ENCODE data around the gene SLC4A9. TPM values are rescaled to one million over a fixed set of nuclear protein-coding genes. Genes with fewer than 3 reads are reported as not detected.
A peak's percentile ranks its signal among the peaks of the same experiment; 100 is the strongest.

SLC4A9 gene, protein sequence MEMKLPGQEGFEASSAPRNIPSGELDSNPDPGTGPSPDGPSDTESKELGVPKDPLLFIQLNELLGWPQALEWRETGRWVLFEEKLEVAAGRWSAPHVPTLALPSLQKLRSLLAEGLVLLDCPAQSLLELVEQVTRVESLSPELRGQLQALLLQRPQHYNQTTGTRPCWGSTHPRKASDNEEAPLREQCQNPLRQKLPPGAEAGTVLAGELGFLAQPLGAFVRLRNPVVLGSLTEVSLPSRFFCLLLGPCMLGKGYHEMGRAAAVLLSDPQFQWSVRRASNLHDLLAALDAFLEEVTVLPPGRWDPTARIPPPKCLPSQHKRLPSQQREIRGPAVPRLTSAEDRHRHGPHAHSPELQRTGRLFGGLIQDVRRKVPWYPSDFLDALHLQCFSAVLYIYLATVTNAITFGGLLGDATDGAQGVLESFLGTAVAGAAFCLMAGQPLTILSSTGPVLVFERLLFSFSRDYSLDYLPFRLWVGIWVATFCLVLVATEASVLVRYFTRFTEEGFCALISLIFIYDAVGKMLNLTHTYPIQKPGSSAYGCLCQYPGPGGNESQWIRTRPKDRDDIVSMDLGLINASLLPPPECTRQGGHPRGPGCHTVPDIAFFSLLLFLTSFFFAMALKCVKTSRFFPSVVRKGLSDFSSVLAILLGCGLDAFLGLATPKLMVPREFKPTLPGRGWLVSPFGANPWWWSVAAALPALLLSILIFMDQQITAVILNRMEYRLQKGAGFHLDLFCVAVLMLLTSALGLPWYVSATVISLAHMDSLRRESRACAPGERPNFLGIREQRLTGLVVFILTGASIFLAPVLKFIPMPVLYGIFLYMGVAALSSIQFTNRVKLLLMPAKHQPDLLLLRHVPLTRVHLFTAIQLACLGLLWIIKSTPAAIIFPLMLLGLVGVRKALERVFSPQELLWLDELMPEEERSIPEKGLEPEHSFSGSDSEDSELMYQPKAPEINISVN
- total RNA-seq, result not detected

DNA sequence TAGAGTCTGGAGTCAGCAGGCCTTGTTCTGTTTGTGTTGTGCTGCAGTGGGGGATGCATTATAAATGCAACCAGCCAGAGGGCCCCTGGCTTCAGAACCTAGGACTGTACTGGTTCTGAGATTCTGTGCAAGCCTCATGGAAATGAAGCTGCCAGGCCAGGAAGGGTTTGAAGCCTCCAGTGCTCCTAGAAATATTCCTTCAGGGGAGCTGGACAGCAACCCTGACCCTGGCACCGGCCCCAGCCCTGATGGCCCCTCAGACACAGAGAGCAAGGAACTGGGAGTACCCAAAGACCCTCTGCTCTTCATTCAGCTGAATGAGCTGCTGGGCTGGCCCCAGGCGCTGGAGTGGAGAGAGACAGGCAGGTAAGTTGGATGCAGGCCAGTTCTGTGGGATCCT is at the start of gene SLC4A9:
Gene SLC4A9, plus strand, starts transcription at position 94 of the 400 bp plus-strand sequence. Its CDS starts 43 bp downstream, at position 137.
- DNase-seq, result no peak

DNA sequence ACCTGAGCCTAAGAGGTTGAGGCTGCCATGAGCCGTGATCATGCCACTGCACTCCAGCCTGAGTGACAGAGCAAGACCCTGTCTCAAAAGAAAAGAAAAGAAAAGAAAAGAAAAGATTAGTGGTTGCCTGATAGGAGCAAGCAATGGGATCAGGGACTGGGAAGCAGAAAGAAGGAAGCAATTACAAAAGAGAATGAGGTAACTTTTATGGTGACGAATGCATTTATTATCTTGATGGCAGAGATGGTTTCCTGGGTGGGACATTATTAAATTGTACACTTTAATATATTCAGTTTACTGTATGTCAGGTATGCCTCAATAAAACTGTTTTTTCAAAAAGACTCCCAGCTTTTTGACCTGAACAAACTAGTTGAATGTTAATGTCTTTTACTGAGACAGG is 49.6 kb upstream of the SLC4A9 start:
- DNase-seq, result no peak

DNA sequence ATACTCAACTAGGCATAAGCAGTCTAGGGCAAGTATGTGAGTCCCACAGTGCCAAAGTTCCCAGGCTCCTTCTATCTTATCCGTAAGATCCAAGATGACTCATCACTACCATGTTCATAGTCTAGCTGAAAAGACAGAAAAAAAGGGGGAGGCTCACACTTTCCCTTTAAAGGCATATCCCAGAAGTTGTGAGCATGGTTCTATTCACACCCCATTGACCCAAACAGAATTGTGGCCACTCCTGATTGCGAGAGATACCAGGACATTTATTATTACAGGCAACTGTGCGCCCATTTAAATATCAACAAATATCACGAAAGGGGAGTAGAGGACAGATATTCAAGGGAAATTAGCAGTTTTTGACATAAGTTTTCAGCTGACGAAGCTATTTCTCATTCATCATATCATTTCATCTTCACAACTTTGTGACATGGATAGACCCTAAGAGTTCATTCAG is 49.0 kb upstream of the SLC4A9 start:
- DNase-seq, result no peak

DNA sequence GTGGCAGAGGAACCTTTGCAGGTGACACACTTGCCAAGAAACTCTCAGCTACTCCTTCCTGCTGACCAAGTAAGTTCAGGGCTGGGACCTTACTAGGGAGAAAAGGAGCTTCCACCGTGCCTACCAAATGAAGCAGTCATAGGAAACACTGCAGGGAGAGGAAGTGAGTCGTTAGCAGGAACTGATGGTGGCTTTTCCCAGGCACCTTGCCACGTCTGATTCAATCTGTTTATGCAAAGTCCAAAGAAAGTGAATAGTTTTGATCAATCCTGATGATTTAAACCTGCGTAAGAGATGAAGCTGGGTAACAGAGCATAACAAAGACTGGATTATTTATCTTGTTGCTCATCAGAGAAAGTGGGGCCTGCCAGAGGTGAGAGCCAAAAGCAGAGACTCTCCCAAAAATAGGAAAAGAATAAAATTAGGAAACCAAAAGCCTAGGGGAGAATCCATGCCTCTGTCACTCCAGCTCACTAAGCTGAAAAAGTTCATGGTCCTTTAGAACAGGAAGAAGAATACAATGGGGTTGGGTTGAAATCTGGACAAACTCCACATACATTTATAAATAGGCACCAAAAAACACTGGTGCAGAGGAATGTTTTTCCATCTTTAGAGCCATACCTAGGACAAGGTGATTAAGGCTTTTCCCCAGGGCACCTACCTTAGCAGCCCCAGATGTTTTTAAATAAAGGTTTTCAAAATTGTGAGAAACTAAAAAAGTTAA is 47.8 kb upstream of the SLC4A9 start:
- DNase-seq, result peak; percentile 12

DNA sequence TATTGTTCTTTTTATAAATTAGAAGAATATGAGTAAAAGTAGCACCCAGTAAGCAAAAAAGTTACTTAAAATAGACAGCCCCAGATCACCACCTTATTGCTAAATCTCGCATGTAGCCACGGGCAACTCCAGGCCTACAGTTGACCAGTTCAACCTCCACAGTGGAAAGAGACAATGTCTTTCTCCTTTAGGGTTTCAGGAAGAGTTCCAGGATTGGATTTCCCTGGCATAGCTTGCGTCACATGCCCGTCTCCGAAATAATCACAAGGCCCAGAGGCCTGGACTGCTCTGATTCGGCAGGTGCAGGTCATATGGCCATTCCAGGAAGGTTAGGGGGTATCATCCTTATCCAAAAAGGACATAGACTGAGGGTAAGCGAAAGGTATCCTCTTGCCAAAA is 47.2 kb upstream of the SLC4A9 start:
- no peak for DNase-seq

DNA sequence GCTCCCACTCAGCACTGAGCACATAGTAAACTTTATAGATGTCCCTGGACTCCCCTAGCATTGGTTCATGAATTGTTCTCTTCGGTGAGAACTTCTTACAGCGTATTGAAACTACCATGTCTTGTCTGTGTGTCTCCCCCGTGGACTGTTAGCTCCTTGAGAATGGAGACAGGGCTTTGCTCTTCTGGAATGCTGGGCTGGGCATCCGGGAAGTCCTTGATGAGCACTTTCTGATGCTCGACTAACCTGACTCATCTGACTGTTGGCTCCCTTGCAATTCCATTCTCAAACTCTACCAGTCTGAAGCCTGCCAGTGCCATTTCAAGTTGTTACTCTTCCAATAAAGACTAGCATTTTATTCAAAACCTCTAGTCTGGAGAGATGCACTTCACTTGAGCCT is 42.1 kb upstream of the SLC4A9 start:
- DNase-seq, result no peak

DNA sequence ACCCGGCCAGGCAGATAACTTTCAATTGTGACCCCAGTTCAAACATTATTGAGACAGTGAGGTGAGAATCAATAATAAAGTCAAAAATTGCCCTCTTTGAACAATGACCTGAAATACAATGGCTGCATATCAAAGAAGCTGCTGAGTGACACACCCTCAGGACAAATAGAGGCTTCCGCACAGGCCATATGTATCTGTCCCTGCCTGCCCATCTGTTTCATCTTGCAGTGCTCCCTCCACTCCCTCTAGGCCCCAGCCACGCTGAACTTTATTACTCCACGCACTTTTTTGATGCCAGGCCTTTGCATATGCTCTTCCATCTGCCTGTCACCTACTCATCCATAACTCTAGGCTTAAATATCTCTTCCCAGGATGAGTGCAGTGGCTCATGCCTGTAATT is 41.2 kb upstream of the SLC4A9 start:
- no peak for DNase-seq

DNA sequence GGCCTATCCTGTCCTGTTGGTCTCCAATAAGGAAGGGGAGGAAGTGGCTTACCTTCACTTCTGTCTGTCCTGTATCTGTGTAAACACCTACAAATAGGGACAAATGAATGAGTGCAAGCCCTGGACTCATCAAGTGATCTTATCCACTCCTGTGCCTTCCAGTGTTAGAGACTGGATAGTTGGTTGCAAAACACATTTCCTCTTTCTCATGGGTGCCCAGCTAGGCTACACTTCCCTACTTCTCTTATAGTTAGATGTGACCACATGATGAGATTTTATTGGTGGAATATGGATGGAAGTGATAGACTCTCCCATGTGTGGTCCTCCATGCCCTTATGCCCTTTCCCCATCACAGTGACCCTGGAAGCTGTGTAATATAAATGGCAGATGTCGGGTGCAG is 40.2 kb upstream of the SLC4A9 start:
- DNase-seq, result no peak

DNA sequence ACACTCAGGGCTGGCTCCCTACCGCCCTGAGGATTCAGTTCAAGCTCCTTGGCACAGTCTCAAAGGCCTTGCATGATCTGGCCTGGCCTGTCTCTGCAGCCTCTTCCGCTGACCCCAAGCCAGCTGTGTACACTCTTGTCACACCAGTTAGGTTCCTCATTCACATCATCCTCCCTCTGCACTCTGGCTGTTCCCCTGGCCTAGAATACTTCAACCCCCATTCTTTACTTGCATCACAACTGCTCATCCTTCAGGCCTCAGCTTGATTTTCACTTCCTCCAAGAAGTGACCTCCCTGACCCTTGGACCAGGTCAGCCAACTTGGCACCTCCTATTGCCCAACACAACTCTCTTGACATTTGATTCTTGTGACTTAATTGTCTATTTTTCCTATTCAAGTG is 38.2 kb upstream of the SLC4A9 start:
- DNase-seq, result no peak

DNA sequence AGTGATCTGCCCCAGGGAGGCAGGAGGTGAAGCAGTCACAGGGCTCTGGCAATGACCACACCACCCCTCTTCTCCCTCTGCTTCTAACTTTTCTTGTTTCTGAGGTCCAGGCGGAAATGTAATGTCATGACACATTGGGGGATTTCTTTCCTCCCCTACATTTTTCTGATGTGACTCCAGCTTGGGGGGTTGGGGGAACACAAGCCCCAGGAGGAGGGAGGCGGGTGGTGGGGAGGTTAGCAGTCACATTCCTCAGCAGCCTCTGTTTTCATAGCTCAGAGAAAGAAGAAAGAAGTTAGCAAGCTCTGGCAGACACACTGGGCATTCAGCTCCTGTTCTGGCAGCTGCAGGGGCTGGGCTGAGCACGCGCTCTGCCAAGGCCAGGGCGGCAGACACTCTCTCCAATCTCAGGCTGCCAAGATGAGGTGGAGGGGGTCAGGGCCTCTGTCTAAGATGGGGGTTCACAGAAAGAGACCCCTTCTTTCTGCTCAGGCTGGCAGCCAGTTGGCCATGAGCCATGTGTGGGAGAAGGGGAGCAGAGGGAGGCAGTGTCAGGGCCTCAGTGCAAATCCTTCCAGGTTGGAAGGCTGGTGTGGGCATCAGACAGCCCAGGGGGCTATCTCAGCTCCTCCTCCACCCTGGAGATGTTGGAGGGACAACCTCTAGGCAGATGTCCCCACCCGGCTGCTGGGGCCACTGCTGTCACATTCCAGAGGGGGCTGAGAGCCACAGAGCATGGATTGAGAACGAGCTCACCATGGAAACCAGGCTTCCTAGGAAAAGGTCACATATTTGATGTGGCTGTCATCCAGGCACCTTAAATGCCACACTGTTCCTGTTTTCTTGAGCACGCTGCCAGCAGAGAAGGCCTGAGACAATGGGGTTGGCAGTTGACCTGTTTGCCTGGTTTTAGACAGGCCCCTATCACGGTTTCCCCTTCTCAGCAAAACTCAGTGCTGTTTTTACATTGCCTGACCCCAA is 37.0 kb upstream of the SLC4A9 start:
- DNase-seq, result peak; percentile 19

DNA sequence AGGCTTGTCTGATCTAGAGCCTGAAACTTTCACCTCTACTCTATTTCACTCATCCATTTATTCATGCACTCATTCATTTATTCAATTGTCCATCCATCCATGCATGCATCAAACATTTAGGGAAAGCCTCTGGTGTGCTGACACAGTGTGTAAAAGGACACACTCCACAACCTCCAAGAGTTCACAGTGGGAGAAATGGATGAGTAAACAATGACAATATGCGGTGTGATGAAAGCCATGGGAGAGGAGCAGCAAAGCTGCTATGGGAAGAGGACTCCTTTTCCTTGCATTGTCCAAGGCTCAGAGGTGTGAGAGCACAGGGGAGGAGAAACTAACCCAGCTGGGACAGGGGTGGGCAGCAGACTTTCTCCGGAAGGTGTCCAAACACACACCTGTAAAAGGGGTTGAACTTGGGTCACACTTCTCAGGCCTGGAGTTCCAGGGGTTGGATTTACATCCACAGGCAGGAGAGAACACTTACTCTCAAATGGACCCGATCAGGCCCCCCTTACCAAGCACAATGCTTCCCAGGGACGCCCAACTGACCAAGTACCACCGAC is 35.9 kb upstream of the SLC4A9 start:
- DNase-seq, result no peak

DNA sequence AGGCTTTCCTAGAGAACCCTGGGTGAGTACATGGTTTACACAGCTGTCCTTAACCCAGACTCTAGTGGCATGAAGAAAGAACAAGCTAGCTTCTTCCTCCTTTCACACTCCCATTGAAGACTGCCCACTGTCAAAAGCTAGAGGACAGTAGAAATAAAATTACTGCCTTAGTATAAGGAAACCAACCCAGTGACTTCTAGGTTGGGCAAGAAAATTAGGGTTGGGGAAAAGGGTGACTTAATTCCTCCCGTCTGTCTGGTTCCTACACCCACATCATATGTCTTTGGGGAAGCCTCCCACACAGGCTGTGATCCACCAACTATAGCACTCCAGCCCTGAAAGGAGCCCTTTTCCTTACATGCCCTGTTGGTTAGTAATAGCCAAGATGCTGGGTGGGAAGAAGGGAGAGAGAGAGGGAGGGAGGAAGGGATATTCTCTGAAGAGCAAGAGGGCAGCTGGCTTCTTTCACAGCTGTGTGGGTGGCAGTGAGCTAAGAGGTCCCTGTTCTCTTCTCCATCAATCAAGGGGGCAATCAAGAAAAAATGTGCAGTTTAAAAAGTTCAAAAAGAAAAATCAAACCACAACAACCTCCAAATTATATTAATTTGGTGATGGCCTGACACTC is 35.3 kb upstream of the SLC4A9 start:
- DNase-seq, result no peak

DNA sequence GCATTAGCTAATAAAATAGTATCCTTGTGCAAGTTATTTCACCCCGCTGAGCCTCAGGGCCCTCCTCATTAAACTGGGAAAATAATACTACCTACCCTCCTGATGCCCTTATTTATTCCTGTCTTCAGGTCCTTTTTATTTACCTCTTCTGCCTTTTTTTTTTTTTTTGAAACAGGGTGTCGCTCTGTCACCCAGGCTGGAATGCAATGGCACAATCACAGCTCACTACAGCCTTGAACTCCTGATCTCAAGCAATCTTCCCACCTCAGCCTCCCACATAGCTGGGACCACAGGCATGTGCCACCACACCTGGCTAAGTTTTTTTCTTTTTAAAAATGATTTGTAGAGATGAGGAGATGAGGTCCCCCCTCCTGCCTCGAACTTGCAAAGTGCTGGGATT is 34.5 kb upstream of the SLC4A9 start:
- no peak for DNase-seq

DNA sequence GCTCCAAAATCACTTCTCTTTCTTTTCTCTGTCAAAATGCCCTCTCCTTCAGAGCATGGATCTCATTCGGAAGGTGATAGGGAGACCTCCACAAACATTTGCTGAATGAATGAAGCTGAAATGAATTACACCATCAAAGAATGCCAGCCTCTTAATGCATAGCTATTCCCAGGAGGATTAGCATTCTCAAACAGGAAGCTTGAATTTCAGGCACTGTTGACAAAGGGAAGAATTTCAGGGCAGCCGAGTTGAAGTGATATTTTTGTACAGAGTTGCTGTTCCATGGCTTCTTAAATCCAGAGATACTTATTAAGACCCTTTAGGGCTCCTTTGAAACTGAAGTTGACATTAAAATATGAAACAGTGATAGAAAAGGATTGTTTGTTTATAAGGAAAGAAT is 32.4 kb upstream of the SLC4A9 start:
- DNase-seq, result no peak

DNA sequence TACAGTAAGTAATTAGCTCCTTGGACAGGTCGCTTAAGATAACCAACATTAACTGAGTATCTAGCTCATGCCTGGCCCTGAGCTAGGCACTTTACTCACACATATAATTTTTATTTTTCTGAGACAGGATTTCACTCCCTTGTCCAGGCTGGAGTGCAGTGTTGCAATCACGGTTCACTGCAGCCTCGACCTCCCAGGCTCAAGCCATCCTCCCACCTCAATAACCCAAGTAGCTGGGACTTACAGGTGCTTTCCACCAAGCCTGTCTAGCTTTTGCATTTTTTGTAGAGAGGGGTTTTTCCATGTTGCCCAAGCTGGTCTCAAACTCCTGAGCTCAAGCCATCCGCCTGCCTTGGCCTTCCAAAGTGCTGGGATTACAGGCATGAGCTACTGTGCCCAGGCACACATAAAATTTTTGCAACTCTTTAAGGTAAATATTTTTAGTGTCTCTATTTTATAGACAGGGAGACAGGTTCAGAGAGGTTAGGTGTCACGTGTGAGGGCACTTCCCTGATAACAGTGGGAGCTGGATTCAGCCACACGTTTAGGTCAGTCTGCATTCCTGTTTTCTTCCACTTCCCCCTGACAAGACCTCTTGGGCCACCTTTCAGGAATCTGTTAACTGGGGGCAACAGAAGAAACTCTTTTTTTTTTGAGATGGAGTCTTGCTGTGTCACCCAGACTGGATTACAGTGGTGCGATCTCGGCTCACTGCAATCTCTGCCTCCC is 31.8 kb upstream of the SLC4A9 start:
- DNase-seq, result no peak

DNA sequence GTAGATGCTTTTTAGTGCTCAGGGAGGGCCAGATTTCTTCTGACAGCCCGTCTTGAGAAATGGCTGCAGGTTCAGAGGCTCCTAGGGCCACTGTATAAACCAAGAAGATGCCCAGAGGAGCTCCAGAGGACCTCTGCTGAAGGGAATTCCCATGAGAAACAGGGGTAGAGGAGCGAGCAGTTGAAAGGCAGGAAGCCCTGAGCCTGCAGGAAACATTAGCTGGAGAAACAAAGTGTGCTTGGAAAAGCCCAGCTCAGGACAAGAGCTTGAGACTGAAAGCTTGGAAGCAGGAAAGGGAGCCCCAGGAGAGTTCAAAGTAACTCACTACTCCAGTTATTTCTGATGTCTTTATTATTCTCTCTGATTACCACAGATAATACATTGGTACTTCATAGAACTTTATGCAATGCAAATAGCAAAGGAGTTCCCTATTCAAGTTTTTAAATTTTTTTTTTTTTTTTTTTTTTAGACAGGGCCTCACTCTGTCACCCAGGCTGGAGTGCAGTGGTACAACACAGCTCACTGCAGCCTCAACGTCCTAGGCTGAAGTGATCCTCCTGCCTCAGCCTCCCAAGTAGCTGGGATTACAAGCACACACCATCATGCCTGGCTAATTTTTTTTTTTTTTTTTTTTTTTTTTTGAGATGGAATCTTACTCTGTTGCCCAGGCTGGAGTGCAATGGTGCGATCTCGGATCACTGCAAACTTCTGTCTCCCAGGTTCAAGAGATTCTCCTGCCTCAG is 30.1 kb upstream of the SLC4A9 start:
- DNase-seq, result no peak

DNA sequence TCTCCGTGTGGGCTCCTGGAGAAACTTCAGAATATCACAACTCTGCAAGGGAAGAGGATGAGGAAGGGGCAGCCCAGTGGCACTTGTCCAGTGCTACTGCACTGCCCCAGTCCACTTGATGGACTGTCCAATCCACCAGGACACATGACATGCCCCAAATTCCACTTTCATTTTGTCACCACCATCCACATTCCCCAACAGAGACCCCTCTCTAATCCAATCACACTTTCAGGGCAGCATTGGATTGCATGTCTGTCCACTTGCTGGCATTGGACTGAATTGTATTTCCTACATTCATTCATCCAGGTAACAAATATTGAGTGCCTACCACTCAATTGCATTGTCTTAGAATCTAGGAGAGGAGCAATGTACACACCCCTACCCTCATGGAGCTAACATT is 28.4 kb upstream of the SLC4A9 start:
- no peak for DNase-seq

DNA sequence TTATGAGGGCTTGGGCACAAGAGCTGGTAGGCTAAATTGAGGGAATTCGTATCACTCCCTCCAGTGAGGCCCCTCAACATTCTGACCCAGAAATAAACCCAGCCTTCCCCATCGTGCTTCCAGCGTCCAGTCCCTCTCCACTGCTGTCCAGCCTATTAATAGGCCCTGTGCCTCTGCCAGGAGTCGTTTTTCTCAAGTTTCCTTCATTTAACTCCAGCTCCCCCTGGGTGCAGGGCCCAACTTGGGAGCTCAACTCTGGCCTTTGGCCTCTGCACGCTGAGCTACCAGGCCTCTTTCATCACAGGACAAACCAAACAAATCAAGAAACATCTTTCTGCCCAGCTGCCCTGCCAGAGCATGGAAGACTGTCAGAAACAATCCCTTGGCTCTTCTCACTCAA is 23.6 kb upstream of the SLC4A9 start:
- DNase-seq, result peak; percentile 13

DNA sequence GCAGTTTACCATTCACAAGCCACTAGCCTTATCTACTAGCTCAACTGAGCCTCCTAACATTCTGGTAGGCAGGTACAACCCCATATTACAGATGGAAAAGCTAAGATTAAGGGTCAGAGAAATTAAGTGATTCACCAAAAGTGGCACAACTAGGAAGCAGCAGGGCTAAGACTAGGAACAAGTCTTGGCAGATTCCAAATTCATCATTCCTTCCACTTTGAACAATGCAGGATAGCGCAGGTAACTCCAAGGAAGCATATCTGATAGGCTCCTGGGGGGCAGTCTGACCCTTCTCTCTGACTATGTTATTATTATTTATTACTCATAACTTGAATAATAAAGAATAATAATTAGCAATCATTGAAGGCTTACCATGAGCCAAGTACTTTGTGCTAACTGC is 22.1 kb upstream of the SLC4A9 start:
- DNase-seq, result no peak

All from skin of body (tissue), 2 donors.